Measurements from ENCODE around the gene FAM163B.

DNA sequence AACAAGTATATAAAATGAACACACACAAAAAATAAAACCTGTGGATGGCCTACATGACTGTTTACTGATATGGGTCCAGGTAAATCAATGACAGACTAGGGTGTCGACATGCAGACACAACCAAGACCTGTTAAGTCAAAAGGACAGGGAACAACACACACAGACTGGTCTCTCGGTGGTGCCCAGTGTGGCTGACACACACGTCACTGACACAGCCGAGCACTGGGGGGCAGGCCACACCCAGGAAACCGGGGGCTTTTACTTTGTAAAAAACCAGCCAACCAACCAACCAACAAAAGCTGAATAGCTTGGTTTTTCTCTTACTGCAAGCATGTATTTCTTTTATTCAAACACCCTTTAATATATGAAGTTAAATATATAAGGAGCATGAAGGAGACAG is 5.0 kb downstream of the FAM163B start:
- no peak for TF ChIP-seq EZH2 (IDR thresholded peaks at IDR 0.05; ENCODE audit: low read length, missing control alignments)
- TF ChIP-seq, protein P1, sequence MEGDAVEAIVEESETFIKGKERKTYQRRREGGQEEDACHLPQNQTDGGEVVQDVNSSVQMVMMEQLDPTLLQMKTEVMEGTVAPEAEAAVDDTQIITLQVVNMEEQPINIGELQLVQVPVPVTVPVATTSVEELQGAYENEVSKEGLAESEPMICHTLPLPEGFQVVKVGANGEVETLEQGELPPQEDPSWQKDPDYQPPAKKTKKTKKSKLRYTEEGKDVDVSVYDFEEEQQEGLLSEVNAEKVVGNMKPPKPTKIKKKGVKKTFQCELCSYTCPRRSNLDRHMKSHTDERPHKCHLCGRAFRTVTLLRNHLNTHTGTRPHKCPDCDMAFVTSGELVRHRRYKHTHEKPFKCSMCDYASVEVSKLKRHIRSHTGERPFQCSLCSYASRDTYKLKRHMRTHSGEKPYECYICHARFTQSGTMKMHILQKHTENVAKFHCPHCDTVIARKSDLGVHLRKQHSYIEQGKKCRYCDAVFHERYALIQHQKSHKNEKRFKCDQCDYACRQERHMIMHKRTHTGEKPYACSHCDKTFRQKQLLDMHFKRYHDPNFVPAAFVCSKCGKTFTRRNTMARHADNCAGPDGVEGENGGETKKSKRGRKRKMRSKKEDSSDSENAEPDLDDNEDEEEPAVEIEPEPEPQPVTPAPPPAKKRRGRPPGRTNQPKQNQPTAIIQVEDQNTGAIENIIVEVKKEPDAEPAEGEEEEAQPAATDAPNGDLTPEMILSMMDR (conservative IDR thresholded peaks at IDR 0.05 in 1 of 2, IDR thresholded peaks at IDR 0.05 in 1 of 2; ENCODE audit: low read depth in 1 of 2, low read length in 2 of 2), result no peak
